Fibroblast of lung (primary cell): ENCODE measurements around the gene CABP7. TPM values are rescaled to one million over a fixed set of nuclear protein-coding genes. Genes with fewer than 3 reads are reported as not detected.

Experiments
- DNase-seq, 2 donors: peaks; one replicate each; pipeline versions ENCODE4 v3.0.0 to v3.0.0-alpha.2; 2010; ENCODE audit warnings: low read depth in 2 of 2
- H2AFZ ChIP-seq: 2 replicates; pipeline ENCODE4 v1.5.1; 2012; ENCODE audit warnings: low read length, control low read depth, inconsistent platforms
- H3K27ac ChIP-seq: 2 replicates; pipeline ENCODE4 v1.5.1; 2011; ENCODE audit warnings: low read length, control low read depth; ENCODE audit not compliant: insufficient read depth
- H3K27me3 ChIP-seq: 2 replicates; pipeline ENCODE4 v1.5.1; 2011; ENCODE audit warnings: mild to moderate bottlenecking, low read length; ENCODE audit not compliant: control insufficient read depth, insufficient read depth
- H3K36me3 ChIP-seq: 2 replicates; pipeline ENCODE4 v1.5.1; 2011; ENCODE audit warnings: low read length; ENCODE audit not compliant: control insufficient read depth, insufficient read depth
- H3K4me1 ChIP-seq: 2 replicates; pipeline ENCODE4 v1.5.1; 2011; ENCODE audit warnings: low read length; ENCODE audit not compliant: control insufficient read depth, insufficient read depth; ENCODE audit errors: extremely low read depth
- H3K4me2 ChIP-seq: 2 replicates; pipeline ENCODE4 v1.5.1; 2011; ENCODE audit warnings: low read length, control low read depth; ENCODE audit not compliant: insufficient read depth; ENCODE audit errors: extremely low read depth
- H3K4me3 ChIP-seq, 4 experiments: fragments of 200-600 bp in 1 of 4; sonication (generic) in 1 of 4; replicated peaks in 1 of 4; 2 replicates each; pipeline ENCODE4 v1.5.1; 2011 to 2016; ENCODE audit warnings: low read length in 4 of 4, low read depth in 3 of 4, mild to moderate bottlenecking in 3 of 4, control low read depth in 2 of 4, inconsistent platforms in 1 of 4, mixed read lengths in 1 of 4; ENCODE audit not compliant: insufficient read depth in 1 of 4; ENCODE audit errors: control extremely low read depth in 1 of 4
- H3K79me2 ChIP-seq: 2 replicates; pipeline ENCODE4 v1.5.1; 2012; ENCODE audit warnings: mild to moderate bottlenecking, low read length, inconsistent platforms; ENCODE audit not compliant: control insufficient read depth, insufficient read depth
- H3K9ac ChIP-seq: 2 replicates; pipeline ENCODE4 v1.5.1; 2011; ENCODE audit warnings: mild to moderate bottlenecking, low read length, control low read depth; ENCODE audit not compliant: insufficient read depth
- H3K9me3 ChIP-seq: 2 replicates; pipeline ENCODE4 v1.5.1; 2012; ENCODE audit warnings: low read depth, low read length; ENCODE audit not compliant: control insufficient read depth, insufficient read depth
- H4K20me1 ChIP-seq: 2 replicates; pipeline ENCODE4 v1.5.1; 2011; ENCODE audit warnings: low read length; ENCODE audit not compliant: control insufficient read depth, insufficient read depth; ENCODE audit errors: extremely low read depth
- EZH2 ChIP-seq: IDR thresholded peaks from 2 replicates; pipeline ENCODE4 v1.5.1; 2012; ENCODE audit warnings: low read length, control low read depth, mild to moderate bottlenecking; ENCODE audit errors: missing control alignments
- polyA plus RNA-seq, 2 donors: library from polyadenylated mRNA; depleted of rRNA in 1 of 2; stranded (reverse) in 1 of 2; unstranded in 1 of 2; fragments of >200 nt; gene quantifications; 2 replicates each; pipeline ENCODE4 v1.2.1, GENCODE V29; 2011 to 2012; ENCODE audit warnings: missing spikeins in 1 of 2
- total RNA-seq: library from RNA; depleted of rRNA; stranded (reverse); fragments of >200 nt; gene quantifications from 2 replicates; pipeline ENCODE4 v1.2.1, GENCODE V29; 2014
- TF ChIP-seq, protein P1 (sequence below), 2 donors: IDR thresholded peaks in 1 of 2; conservative IDR thresholded peaks in 1 of 2; 1 replicate in 1 of 2; 2 replicates in 1 of 2; pipeline ENCODE4 v1.5.1; 2011 to 2012; ENCODE audit warnings: low read length in 2 of 2, control low read depth in 1 of 2, inconsistent platforms in 1 of 2, low read depth in 1 of 2, mild to moderate bottlenecking in 1 of 2

Gene CABP7
- total and polyA plus RNA-seq, 2 donors (not counting 1 experiment from before 2014, with no cell fraction given), result not detected

DNA sequence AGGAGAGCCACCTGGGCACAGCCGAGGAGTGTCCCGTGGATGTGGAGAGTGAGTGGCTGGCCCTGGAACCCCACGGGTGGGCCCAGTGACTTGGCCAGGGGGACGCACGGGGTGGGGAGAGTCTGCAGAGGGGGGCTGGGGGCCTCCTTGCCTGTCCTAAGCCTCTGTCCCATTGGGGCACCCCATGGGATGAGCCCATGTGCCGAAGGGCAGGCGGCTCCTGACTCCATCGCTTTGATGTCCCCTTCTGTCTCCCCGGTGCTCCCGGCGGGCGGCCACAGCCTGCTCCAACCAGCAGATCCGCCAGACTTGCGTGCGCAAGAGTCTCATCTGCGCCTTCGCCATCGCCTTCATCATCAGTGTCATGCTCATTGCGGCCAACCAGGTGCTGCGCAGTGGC, 9.4 kb downstream of the CABP7 start:
- TF ChIP-seq, protein P1, sequence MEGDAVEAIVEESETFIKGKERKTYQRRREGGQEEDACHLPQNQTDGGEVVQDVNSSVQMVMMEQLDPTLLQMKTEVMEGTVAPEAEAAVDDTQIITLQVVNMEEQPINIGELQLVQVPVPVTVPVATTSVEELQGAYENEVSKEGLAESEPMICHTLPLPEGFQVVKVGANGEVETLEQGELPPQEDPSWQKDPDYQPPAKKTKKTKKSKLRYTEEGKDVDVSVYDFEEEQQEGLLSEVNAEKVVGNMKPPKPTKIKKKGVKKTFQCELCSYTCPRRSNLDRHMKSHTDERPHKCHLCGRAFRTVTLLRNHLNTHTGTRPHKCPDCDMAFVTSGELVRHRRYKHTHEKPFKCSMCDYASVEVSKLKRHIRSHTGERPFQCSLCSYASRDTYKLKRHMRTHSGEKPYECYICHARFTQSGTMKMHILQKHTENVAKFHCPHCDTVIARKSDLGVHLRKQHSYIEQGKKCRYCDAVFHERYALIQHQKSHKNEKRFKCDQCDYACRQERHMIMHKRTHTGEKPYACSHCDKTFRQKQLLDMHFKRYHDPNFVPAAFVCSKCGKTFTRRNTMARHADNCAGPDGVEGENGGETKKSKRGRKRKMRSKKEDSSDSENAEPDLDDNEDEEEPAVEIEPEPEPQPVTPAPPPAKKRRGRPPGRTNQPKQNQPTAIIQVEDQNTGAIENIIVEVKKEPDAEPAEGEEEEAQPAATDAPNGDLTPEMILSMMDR (conservative IDR thresholded peaks at IDR 0.05 in 1 of 2, IDR thresholded peaks at IDR 0.05 in 1 of 2; ENCODE audit: low read depth in 1 of 2, low read length in 2 of 2), result no peak
- no peak for TF ChIP-seq EZH2

DNA sequence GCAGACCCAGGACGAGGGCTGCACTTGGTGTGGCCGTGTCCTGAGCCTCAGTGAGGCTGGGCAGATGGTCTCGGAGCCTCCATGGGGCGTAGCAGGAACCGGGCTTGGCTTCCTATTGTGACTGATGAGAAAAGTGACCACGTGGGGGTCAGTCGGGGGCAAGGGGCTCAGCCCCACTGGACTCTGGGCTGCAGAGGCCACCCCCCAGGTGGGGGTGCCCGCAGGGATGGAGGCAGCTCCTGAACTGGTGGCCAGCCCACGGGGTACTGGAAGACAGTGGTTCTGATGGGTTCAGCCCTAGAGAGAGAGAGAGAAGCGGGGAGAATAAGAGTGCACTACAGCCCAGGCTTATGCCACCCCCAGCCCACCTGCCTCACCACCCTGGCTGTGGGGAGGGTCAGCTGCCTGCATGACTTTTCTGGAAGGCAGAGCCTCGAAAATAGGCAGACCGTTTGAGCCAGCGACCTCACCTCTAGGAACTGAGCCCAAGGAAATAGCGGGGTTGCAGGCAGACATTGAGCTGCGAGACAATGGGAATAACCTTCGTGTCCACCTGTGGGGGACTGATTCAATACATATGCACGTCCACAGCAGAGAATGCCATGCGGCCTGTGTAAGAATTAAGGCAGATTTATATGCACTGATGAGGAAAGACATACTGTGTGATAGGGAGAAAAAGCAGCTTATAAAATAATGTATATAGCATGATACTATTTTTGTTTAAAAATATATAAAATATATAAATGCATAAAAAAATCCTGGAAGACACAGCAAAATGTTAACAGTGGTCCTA, 11.5 kb downstream of the CABP7 start:
- DNase-seq, result no peak
- Histone ChIP-seq H3K27me3 (no peaks in the 10 kb centered on the region), H3K79me2 (no peaks in the 10 kb centered on the region), H3K4me3 (no peak overlapping the region), H3K36me3 (no peaks in the 10 kb centered on the region), H3K9ac (no peak overlapping the region), H3K9me3 (no peaks in the 10 kb centered on the region), H3K4me1 (no peaks in the 10 kb centered on the region), H2AFZ (no peak overlapping the region), H4K20me1 (no peaks in the 10 kb centered on the region), H3K27ac (no peak overlapping the region), H3K4me2 (no peak overlapping the region)
- no peak for TF ChIP-seq EZH2
- TF ChIP-seq, protein P1 (conservative IDR thresholded peaks at IDR 0.05 in 1 of 2, IDR thresholded peaks at IDR 0.05 in 1 of 2; ENCODE audit: low read depth in 1 of 2, low read length in 2 of 2), result no peak

More for the DNA sequence above, 9.4 kb downstream of the CABP7 start:
- Histone ChIP-seq H3K27me3 (no peaks in the 10 kb centered on the region), H3K4me2 (no peak overlapping the region), H3K36me3 (no peaks in the 10 kb centered on the region), H3K4me3 (no peak overlapping the region), H4K20me1 (no peaks in the 10 kb centered on the region), H3K27ac (no peak overlapping the region), H2AFZ (no peak overlapping the region), H3K79me2 (no peaks in the 10 kb centered on the region), H3K9ac (no peak overlapping the region), H3K4me1 (no peaks in the 10 kb centered on the region), H3K9me3 (no peaks in the 10 kb centered on the region)
- no peak for DNase-seq

DNA sequence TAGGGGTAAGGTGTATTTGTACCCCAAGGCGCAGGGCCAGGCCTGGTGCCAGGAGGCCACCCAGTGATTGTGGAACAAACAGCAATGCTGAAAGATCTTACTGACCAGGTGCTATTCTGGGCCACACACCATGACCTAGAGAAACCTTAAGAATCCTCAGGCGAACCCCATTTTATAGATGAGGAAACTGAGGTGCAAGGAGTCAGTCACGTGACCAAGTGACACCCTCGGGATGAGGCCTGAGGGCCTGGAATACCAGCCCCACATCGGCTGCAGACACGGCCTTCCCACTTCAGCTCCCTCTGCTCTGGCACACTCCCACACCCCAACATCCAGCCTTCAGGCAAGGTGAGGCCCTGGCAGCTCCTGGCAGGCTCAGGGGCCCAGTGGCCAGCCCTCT, 13.1 kb downstream of the CABP7 start:
- DNase-seq, result no peak
- Histone ChIP-seq H3K27ac (no peak overlapping the region), H2AFZ (no peak overlapping the region), H3K27me3 (no peaks in the 10 kb centered on the region), H3K79me2 (no peaks in the 10 kb centered on the region), H3K9ac (no peak overlapping the region), H3K4me2 (no peak overlapping the region), H3K9me3 (no peaks in the 10 kb centered on the region), H4K20me1 (no peaks in the 10 kb centered on the region), H3K4me1 (no peaks in the 10 kb centered on the region), H3K4me3 (no peak overlapping the region), H3K36me3 (no peaks in the 10 kb centered on the region)
- TF ChIP-seq, protein P1 (conservative IDR thresholded peaks at IDR 0.05 in 1 of 2, IDR thresholded peaks at IDR 0.05 in 1 of 2; ENCODE audit: low read depth in 1 of 2, low read length in 2 of 2), result no peak
- TF ChIP-seq EZH2, result no peak
